ENCODE data around the gene CORO1C.

The CORO1C gene

GRCh38 chr12:108724054-108724889, 7.0 kb downstream of the CORO1C start:
- no peak for DNase-seq (ENCODE audit: low spot score)

- peak; percentile 62 for DNase-seq (ENCODE audit: low spot score)
Measured at GRCh38 chr12:108722992-108723766, 8.1 kb downstream of the CORO1C start.

GRCh38 chr12:108722463-108722862, 8.9 kb downstream of the CORO1C start:
- DNase-seq (ENCODE audit: low spot score) = no peak

GRCh38 chr12:108721824-108722223, 9.5 kb downstream of the CORO1C start:
- DNase-seq (ENCODE audit: low spot score) = no peak

GRCh38 chr12:108720757-108721514, 10.4 kb downstream of the CORO1C start:
- peak; percentile 64 for DNase-seq (ENCODE audit: low spot score)

- no peak for DNase-seq (ENCODE audit: low spot score)
Measured at GRCh38 chr12:108717243-108717642, 14.1 kb downstream of the CORO1C start.

GRCh38 chr12:108714866-108715265, 16.5 kb downstream of the CORO1C start:
- DNase-seq (ENCODE audit: low spot score) = no peak

- no peak for DNase-seq (ENCODE audit: low spot score)
Measured at GRCh38 chr12:108713471-108713870, 17.8 kb downstream of the CORO1C start.

- DNase-seq (ENCODE audit: low spot score) = no peak
Measured at GRCh38 chr12:108712925-108713203, 18.5 kb downstream of the CORO1C start.

- no peak for DNase-seq (ENCODE audit: low spot score)
Measured at GRCh38 chr12:108712165-108712924, 19.0 kb downstream of the CORO1C start.

GRCh38 chr12:108711489-108712164, 19.7 kb downstream of the CORO1C start:
- no peak for DNase-seq (ENCODE audit: low spot score)

- DNase-seq (ENCODE audit: low spot score) = no peak
Measured at GRCh38 chr12:108709697-108710096, 21.6 kb downstream of the CORO1C start.

GRCh38 chr12:108704527-108704926, 26.8 kb downstream of the CORO1C start:
- DNase-seq (ENCODE audit: low spot score) = no peak

GRCh38 chr12:108702595-108703320, 28.6 kb downstream of the CORO1C start:
- DNase-seq (ENCODE audit: low spot score) = no peak

- DNase-seq (ENCODE audit: low spot score) = peak; percentile 25
Measured at GRCh38 chr12:108701779-108702441, 29.4 kb downstream of the CORO1C start.

- DNase-seq (ENCODE audit: low spot score) = no peak
Measured at GRCh38 chr12:108700833-108701541, 30.3 kb downstream of the CORO1C start.

- no peak for DNase-seq (ENCODE audit: low spot score)
Measured at GRCh38 chr12:108699955-108700563, 31.3 kb downstream of the CORO1C start.

GRCh38 chr12:108697905-108698304, 33.4 kb downstream of the CORO1C start:
- DNase-seq (ENCODE audit: low spot score) = no peak

GRCh38 chr12:108696996-108697290, 34.4 kb downstream of the CORO1C start:
- DNase-seq (ENCODE audit: low spot score) = no peak

Data from AG20443 (cell line).